Testis (tissue), 2 donors: ENCODE data around the gene RPUSD4.

ENCODE experiments used
- CTCF ChIP-seq, 3 experiments: fragments of 450-650 bp in 2 of 3; fragments of 200-600 bp in 1 of 3; sonication (generic) in 1 of 3; IDR thresholded peaks; one replicate each; pipeline ENCODE4 v1.5.1; 2016 to 2019; ENCODE audit warnings: antibody characterized with exemption in 3 of 3, mild to moderate bottlenecking in 2 of 3, moderate library complexity in 1 of 3
- POLR2A ChIP-seq: fragments of 450-650 bp; IDR thresholded peaks from one replicate; pipeline ENCODE4 v1.6.1; 2017; ENCODE audit warnings: antibody characterized with exemption, mild to moderate bottlenecking, moderate library complexity

DNA sequence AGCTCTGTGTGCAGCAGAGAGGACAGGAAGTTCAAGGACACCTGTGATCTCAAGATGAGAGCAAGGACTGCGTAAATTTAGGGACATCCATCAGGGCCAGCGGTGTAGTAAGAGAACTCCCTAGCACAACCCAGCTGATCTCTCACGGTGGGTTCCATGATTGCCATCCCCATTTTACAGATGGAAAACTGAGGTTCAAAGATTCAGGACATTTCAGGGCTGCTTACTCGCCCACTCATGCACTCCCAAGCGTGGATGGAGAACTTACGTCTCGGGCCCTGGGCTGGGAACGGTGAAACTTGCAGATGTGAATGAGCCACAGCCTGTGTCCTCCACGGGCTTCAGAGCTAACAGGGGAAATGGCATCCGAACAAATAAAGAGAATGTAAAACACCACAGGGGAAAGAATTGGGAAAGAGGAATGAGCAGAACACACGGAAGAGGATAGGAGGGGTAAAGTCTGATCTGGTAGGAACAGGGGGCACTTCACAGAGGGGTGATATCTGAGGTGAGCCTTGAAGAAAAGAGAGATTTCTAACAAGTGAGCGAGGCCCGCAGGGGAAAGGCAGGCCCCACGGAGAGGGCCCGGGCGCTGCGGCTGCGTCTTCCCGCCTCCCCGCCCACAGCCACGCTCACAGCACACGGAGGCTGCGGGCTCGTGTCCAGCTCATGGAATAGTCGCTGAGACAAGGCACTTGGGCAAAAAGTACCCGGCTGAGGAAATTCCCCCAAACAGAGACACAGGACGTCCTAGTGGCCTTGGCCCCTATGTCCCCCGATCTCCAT lies 55.9 kb downstream of the RPUSD4 start:
- TF ChIP-seq CTCF (IDR thresholded peaks at IDR 0.05), result no peak
- no peak for TF ChIP-seq POLR2A
